Measurements from ENCODE around the gene POM121. TPM values are rescaled to one million over a fixed set of nuclear protein-coding genes. Genes with fewer than 3 reads are reported as not detected.
"Not testable (repeated sequence)": the region's sequence is repeated elsewhere in the genome, so short reads cannot be mapped to it uniquely, and the experiment has no call there.

POM121 gene
- 19.0 and 19.3 TPM in 2 replicates for total RNA-seq (2014; rRNA removed; shearing (Covaris generic))

DNA sequence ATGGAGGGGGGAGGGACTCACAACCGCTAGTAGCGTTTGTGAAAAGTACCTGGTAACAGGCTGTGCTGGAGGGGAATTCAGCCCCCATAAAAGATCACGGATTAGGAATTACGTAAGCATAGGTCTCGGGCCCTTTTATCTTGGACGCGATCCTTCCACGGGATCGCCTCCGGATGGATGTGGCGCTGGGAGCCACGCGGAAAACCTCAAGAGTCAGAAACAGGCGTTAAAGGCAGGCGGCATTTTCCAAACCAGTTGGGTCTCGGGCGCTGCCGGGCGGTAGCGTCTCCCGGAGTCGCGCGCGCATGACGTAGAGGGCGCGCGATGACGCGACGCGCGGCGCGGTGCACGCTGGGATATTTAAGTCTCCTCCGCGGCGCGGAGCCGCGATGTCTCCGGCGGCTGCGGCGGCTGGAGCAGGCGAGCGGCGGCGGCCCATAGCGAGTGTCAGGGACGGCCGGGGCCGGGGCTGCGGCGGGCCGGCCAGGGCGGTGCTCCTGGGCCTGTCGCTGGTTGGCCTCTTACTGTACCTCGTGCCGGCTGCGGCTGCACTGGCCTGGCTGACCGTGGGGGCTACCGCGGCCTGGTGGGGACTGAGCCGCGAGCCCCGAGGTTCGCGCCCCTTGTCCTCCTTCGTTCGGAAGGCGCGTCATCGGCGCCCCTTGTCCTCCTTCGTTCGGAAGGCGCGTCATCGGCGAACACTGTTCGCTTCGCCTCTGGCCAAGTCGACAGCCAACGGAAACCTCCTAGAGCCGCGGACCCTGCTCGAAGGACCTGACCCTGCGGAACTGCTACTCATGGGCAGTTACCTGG is at the start of gene POM121:
TSS of gene POM121 (plus strand) at position 363 of the 813 bp plus-strand sequence. CDS start at position 390, 27 bp downstream.
- no peaks in the 10 kb centered on the region for H3K9me3 ChIP-seq (replicated peaks)
- H3K4me3 ChIP-seq = peak within 1 kb of the TSS; percentile 76
- DNase-seq = peak; percentile 81 to 90
- peaks cover 8% of the 10 kb centered on the region; the same call in 1 of the 2 replicates for H3K4me1 ChIP-seq
- no peaks in the 10 kb centered on the region for H3K27me3 ChIP-seq
- H3K27ac ChIP-seq = peak within 1 kb of the TSS; percentile 88
- peaks cover 34% of the 10 kb centered on the region for H3K36me3 ChIP-seq

DNA sequence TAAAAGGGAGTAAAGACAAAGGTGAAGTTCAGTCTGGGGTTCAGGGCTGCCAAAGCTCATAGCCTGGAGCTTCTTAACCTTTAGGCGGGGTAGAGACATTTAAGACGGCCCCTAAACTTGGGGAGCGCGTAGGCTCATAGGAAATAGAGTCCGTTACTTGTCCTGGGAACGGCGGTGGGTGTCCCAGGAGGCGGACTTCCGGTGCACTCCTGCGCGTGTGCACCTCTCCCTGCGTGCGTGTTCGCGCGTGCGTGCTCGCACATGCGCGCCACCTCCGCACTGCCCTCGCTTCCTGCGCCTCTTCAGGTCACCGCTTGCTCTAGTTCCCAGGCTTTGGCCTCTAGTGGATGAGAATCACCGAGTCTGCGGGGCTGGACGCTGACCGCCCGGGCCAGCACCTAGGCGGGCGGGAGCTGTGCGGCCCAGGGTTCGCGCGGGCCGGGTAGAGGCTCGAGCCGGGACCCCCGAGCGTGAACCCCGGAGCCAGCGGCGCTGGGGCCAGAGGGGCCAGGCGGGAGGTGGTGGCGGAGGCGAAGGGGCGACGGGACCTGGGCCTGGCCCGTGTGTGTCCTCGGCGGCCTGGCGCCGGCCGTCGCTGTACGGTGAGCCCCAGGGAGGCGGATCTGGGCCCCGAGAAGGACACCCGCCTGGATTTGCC is 45.7 kb upstream of the POM121 start:
- H3K4me1 ChIP-seq; H3K36me3 ChIP-seq; H3K27me3 ChIP-seq; H3K9me3 ChIP-seq (replicated peaks): not testable (repeated sequence)
- Histone ChIP-seq H3K27ac (peak overlapping the region; percentile 59), H3K4me3 (peak overlapping the region; percentile 100)
- DNase-seq = peak; percentile 91 to 92

DNA sequence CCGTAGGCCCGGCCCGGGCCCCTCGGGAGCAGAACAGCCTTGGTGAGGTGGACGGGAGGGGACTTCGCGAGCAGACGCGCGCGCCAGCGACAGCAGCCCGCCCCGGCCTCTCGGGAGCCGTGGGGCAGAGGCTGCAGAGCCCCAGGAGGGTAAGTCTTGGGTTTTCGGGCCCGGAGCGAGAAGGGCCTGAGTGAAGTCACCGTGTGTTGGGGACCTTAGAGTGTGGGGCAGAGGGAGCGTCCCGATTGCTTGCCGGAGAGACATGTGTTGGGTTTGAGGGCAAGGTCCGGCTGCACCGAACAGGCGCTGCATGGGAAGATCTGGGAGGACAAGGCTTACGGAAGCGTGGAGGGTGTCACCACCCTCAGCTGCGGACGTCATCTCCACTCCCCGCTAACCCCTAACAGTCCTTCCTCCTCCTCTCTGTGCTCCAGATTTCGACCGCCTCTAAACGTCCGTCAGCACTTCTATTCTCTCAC is 45.1 kb upstream of the POM121 start:
- Histone ChIP-seq H3K27ac (peak overlapping the region; percentile 59), H3K4me3 (peak overlapping the region; percentile 100)
- H3K36me3 ChIP-seq; H3K9me3 ChIP-seq (replicated peaks); H3K27me3 ChIP-seq; H3K4me1 ChIP-seq: not testable (repeated sequence)
- peak; percentile 44 to 52 for DNase-seq

DNA sequence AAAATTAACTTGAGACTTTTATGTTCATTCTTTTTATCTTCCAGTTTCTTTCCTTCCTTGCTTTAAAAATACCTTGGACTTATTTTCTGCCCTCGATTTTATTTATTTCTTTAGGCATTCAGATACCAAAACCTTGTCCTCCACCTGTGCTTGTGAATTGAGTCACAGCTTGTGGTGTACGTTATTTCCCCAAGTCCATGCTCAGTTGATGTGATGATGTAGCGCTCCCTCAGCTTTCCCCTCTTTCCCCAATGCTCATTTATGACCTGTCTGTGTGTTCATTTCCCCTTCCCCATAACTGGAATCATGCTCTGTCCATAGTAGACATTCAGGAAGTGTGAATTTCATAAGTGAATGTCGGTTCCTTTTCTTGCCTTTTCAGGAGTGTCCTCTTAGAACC is 33.1 kb upstream of the POM121 start:
- H3K9me3 ChIP-seq (replicated peaks); H3K4me3 ChIP-seq; H3K4me1 ChIP-seq; H3K27me3 ChIP-seq; H3K27ac ChIP-seq; DNase-seq: not testable (repeated sequence)
- H3K36me3 ChIP-seq = peaks cover 24% of the 10 kb centered on the region

DNA sequence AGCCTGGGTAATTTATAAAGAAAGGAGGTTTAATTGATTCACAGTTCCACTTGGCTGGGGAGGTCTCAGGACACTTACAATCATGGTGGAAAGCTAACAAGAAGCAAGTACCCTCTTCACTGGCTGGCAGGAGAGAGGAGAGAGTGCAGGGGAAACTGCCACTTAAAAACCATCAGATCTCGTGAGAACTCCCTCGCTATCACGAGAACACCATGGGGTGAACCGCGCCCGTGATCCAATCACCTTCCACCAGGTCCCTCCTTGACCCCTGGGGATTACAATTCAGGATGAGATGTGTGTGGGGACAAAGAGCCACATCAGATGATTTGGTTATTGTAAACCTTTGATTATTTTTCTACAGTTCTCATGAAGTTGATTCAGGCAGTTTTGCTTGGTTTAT is 20.2 kb upstream of the POM121 start:
- peaks cover 51% of the 10 kb centered on the region for H3K36me3 ChIP-seq
- DNase-seq; H3K4me3 ChIP-seq; H3K4me1 ChIP-seq; H3K9me3 ChIP-seq (replicated peaks); H3K27me3 ChIP-seq; H3K27ac ChIP-seq: not testable (repeated sequence)

DNA sequence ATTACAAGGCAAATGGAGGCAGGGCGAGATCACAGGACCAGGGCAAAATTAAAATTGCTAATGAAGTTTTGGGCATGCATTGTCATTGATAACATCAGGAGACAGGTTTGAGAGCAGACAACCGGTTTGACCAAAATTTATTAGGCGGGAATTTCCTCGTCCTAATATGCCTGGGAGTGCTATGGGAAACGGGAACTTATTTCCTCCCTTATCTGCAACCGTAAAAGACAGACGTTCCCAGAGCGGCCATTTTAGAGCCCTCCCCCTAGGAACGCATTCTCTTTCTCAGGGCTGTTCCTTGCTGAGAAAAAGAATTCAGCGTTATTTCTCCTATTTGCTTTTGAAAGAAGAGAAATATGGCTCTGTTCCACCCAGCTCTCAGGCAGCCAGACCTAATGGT is 16.5 kb upstream of the POM121 start:
- H3K36me3 ChIP-seq = peaks cover 29% of the 10 kb centered on the region
- not testable (repeated sequence) for H3K4me1 ChIP-seq; H3K27me3 ChIP-seq; H3K4me3 ChIP-seq; H3K27ac ChIP-seq; DNase-seq; H3K9me3 ChIP-seq (replicated peaks)

DNA sequence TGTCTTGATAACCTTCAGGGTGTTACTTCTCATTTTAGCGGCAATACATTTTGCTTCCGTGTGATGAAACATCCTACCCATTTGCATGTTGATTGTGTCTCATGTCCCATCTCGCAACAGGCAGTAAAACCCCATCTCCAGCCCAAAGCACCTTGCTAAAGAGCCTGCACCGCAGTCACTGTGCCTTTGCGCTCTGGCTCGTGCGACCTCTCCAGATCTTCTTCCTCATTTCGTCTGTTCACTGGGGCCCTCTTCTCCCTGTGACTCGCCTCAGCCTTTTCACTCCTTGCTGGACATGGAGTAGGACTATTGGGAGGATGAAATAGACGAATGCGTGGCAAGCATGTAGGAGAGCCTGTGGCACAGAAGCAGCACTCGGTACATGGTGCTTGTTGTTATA is 13.5 kb upstream of the POM121 start:
- H3K36me3 ChIP-seq = peaks cover 22% of the 10 kb centered on the region
- H3K27me3 ChIP-seq; DNase-seq; H3K9me3 ChIP-seq (replicated peaks); H3K27ac ChIP-seq; H3K4me1 ChIP-seq; H3K4me3 ChIP-seq: not testable (repeated sequence)

DNA sequence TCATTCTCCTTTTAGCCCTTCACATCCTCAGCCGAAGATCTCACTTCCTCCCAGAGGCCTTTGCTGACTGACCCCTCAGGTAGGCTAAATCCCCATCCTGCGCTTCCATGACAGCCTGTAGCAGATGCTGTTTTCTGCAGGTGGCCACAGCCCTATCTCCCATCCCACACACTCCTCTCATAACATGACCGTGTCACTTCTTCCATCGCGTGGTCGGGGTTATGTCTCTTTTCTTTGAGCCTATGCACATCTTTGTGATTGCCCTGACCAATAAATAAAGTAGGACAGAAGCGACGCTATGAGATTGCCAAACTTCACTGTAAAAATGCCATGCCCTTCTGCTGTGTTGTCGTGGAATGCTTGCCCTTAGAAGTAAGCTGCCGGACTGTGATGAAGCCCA is 11.1 kb upstream of the POM121 start:
- H3K27me3 ChIP-seq; H3K4me1 ChIP-seq; H3K27ac ChIP-seq; H3K9me3 ChIP-seq (replicated peaks); H3K36me3 ChIP-seq; H3K4me3 ChIP-seq; DNase-seq: not testable (repeated sequence)

DNA sequence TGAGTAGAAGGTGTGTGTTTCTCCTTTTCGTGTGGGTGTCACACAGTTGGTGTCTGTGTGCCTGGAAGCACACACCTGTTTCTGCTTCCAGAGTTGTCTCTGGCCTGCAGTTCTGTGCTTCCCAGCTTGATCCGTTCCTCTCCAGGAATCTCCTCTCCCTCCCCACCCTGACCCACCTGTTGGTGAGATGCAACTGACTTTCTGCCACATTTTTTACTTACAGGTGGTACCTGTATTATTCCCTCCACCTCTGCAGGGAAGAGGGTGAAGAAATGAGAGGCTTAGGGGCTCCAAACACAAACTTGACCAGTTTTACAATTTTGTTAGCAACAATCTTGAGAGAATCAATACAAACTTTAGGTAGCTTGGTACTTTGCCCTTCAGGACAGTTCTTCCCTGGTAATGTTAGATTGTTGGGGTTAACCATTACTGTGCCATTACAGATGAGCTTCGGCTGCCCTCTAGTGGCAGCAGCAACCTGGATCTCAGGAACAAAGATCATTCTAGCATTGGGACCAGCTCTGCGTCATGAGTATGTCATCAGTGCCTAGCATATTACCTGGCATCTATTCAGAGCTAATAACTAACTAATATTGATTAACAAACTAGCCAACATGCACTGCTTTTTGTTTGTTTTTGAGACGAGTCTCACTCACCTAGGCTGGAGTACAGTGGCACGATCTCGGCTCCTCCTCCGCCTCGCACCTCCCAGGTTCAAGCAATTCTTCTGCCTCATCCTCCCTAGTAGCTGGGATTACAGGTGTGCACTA is 10.0 kb upstream of the POM121 start:
- DNase-seq = peak; percentile 42 to 61
- H3K9me3 ChIP-seq (replicated peaks); H3K36me3 ChIP-seq; H3K27me3 ChIP-seq; H3K4me3 ChIP-seq; H3K27ac ChIP-seq; H3K4me1 ChIP-seq: not testable (repeated sequence)

DNA sequence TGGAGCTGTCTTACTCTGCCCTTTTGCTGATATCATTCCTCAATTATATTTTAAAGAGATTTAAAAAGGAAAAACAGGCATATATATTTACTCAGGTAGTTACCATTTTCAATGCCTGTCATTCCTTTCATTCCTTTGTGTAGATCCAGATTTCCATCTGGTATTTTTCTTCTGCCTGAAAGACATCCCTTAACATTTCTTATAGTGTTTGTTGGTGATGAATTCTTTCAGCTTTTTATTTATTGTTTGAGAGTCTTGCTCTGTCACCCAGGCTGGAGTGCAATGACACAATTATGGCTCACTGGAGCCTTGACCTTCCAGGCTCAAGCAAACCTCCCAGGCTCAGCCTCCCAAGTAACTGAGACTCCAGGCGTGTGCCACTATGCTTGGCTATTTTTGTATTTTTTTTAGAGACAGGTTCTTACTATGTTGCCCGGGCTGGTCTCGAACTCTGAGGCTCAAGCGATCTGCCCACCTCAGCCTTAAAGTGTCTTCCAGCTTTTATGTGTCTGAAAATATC is 5.6 kb upstream of the POM121 start:
- no peak for DNase-seq

DNA sequence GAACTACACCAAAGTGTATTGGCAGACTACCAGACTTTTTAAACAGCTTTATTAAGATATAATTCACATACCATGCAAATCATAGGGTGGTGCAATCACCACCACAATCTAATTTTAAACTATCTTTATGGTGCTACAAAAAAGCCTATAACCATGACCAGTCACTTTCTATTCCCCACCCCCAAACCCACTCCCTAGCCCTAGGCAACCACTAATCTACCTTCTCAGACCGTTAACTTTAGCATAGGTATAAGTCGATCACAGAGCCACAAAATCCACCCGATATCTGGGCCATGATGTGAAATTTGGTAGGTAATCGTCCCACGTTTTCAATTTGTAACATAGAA is 536 bp upstream of the POM121 start:
- DNase-seq = no peak
- no peaks in the 10 kb centered on the region for H3K27me3 ChIP-seq
- peaks cover 30% of the 10 kb centered on the region for H3K36me3 ChIP-seq
- H3K27ac ChIP-seq = peak overlapping the region; percentile 88
- no peaks in the 10 kb centered on the region for H3K9me3 ChIP-seq (replicated peaks)
- H3K4me1 ChIP-seq = peaks cover 12% of the 10 kb centered on the region
- peak overlapping the region; percentile 76 for H3K4me3 ChIP-seq

More for the DNA sequence above, 5.6 kb upstream of the POM121 start:
- Histone ChIP-seq H3K4me3 (no peak overlapping the region), H3K4me1 (peaks cover 4% of the 10 kb centered on the region), H3K36me3 (peaks cover 7% of the 10 kb centered on the region; the same call in 1 of the 2 replicates), H3K27me3 (no peaks in the 10 kb centered on the region), H3K9me3 (replicated peaks) (no peaks in the 10 kb centered on the region), H3K27ac (no peak overlapping the region)

DNA sequence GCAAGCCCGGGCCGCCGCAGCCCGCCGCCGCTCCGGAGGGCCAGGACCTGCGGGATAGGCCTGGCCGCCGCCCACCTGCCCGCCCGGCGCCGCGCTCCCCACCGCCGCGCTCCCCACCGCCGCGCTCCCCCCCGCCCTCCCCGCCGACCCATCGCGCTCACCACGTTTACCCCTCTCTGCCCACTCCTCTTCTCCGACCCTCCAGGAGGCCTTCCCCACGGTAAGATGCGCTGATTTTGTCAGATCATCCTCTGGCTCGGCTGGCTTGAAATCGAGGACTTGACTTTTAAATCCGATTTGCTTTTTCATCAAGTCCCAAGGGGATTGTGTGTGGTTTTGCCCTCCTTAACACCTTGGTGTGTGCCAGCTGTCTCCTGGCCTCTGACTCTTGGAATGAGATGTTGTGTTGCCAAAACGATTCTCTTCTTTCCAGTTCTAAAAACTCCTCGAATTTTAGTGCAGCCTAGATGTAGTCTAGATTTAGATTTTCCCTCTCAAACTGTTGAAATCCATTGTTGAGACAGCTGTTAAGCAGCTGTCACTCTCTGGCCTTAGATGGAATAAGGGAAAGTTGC is 738 bp downstream of the POM121 start:
- Histone ChIP-seq H3K4me1 (peaks cover 8% of the 10 kb centered on the region; the same call in 1 of the 2 replicates), H3K9me3 (replicated peaks) (no peaks in the 10 kb centered on the region), H3K36me3 (peaks cover 40% of the 10 kb centered on the region), H3K4me3 (peak overlapping the region; percentile 76), H3K27me3 (no peaks in the 10 kb centered on the region), H3K27ac (peak overlapping the region; percentile 88)
- peak; percentile 63 to 73 for DNase-seq

DNA sequence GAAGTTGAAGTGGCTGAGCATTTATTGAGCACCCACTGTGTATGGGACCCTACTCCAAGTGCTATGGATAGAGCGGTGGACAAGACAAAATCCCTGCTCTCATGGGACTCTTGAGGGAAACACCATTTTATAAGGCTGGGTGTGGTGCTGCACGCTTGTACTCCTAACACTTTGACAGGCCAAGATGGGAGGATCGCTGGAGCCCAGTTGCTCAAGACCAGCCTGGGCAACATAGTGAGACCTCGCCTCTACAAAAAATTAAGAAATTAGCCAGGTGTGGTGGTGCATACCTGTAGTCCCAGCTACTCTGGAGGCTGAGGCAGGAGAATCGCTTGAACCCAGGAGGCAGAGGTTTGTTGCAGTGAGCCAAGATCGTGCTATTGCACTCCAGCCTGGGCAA is 2.9 kb downstream of the POM121 start:
- not testable (repeated sequence) for H3K27me3 ChIP-seq; H3K4me1 ChIP-seq; H3K9me3 ChIP-seq (replicated peaks); H3K4me3 ChIP-seq; DNase-seq; H3K27ac ChIP-seq
- H3K36me3 ChIP-seq = peaks cover 51% of the 10 kb centered on the region

DNA sequence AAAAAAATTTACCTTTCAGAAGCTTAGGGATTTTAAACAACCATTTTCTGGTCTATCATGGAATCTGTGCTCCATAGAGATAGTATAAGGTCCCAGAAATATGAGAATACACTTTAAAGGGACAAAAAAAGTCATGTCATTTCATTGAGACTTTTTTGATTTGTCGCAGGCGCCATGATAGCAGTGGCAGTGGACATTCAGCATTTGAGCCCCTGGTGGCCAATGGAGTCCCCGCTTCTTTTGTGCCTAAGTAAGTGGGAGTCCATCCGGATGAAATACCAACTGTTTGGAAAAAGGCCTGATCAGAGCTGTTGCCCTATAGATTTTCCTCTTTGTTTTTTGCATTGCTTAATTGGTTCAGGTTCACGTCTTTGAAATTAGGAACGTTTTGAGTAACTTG is 3.3 kb downstream of the POM121 start:
- DNase-seq; H3K4me1 ChIP-seq; H3K27ac ChIP-seq; H3K27me3 ChIP-seq; H3K4me3 ChIP-seq; H3K9me3 ChIP-seq (replicated peaks): not testable (repeated sequence)
- peaks cover 51% of the 10 kb centered on the region for H3K36me3 ChIP-seq
